Osteoblast (primary cell): Measurements from ENCODE around the gene AGBL4. TPM values are rescaled to one million over a fixed set of nuclear protein-coding genes. Genes with fewer than 3 reads are reported as not detected.

Experiments
- DNase-seq: peaks from one replicate; pipeline ENCODE4 v3.0.0; 2011; ENCODE audit warnings: low spot score, mixed read lengths; ENCODE audit not compliant: insufficient read length; ENCODE audit errors: missing footprints
- H2AFZ ChIP-seq: 2 replicates; pipeline ENCODE4 v1.6.0; 2011; ENCODE audit warnings: mild to moderate bottlenecking, low read length
- H3K27ac ChIP-seq: 2 replicates; pipeline ENCODE4 v1.5.1; 2011; ENCODE audit warnings: mild to moderate bottlenecking, low read depth, low read length, moderate library complexity
- H3K27me3 ChIP-seq: 2 replicates; pipeline ENCODE4 v1.6.0; 2012; ENCODE audit warnings: mild to moderate bottlenecking, control low read depth, inconsistent platforms, low read length, moderate library complexity; ENCODE audit not compliant: insufficient read depth
- H3K36me3 ChIP-seq: 2 replicates; pipeline ENCODE4 v1.5.1; 2011; ENCODE audit warnings: mild to moderate bottlenecking, low read length, control low read depth, moderate library complexity; ENCODE audit not compliant: insufficient read depth
- H3K4me1 ChIP-seq: 2 replicates; pipeline ENCODE4 v1.5.1; 2011; ENCODE audit warnings: mild to moderate bottlenecking, low read length, control low read depth, moderate library complexity; ENCODE audit not compliant: insufficient read depth
- H3K4me2 ChIP-seq: 2 replicates; pipeline ENCODE4 v1.6.0; 2011; ENCODE audit warnings: mild to moderate bottlenecking, low read length; ENCODE audit not compliant: insufficient read depth
- H3K4me3 ChIP-seq: fragments of 200-600 bp; sonication (generic); 3 replicates; pipeline ENCODE4 v1.5.1; 2012; ENCODE audit warnings: mild to moderate bottlenecking, low read length, inconsistent platforms; ENCODE audit not compliant: insufficient read depth
- H3K79me2 ChIP-seq: 2 replicates; pipeline ENCODE4 v1.6.0; 2012; ENCODE audit warnings: mild to moderate bottlenecking, low read length, control low read depth, inconsistent platforms; ENCODE audit not compliant: insufficient read depth
- H3K9me3 ChIP-seq: 2 replicates; pipeline ENCODE4 v1.5.1; 2011; ENCODE audit warnings: low read depth, low read length, control low read depth
- H4K20me1 ChIP-seq: 2 replicates; pipeline ENCODE4 v1.6.0; 2012; ENCODE audit warnings: mild to moderate bottlenecking, low read length, control low read depth; ENCODE audit not compliant: insufficient read depth
- CTCF ChIP-seq: IDR thresholded peaks from 2 replicates; pipeline ENCODE4 v1.5.1; 2011; ENCODE audit warnings: mild to moderate bottlenecking, low read depth, low read length, moderate library complexity; ENCODE audit errors: extremely low read depth
- total RNA-seq: library from RNA; depleted of rRNA; stranded (reverse); fragments of >200 nt; gene quantifications from 2 replicates; pipeline ENCODE4 v1.2.3, GENCODE V29; 2012

AGBL4 gene
- total RNA-seq, 1 donor, result not detected

GRCh38 chr1:49048188-49048587, 975.6 kb downstream of the AGBL4 start:
- no peak overlapping the region for H3K4me3 ChIP-seq
- no peaks in the 10 kb centered on the region for H3K9me3 ChIP-seq
- no peak overlapping the region for H3K4me2 ChIP-seq
- no peak for DNase-seq
- no peaks in the 10 kb centered on the region for H3K27me3 ChIP-seq
- no peaks in the 10 kb centered on the region for H3K4me1 ChIP-seq
- H3K36me3 ChIP-seq, result no peaks in the 10 kb centered on the region
- TF ChIP-seq CTCF, result no peak
- no peak overlapping the region for H2AFZ ChIP-seq
- no peaks in the 10 kb centered on the region for H4K20me1 ChIP-seq
- no peaks in the 10 kb centered on the region for H3K79me2 ChIP-seq
- no peak overlapping the region for H3K27ac ChIP-seq

- no peak overlapping the region for H3K4me2 ChIP-seq
- no peaks in the 10 kb centered on the region for H3K27me3 ChIP-seq
- H3K9me3 ChIP-seq, result no peaks in the 10 kb centered on the region
- no peaks in the 10 kb centered on the region for H3K36me3 ChIP-seq
- H4K20me1 ChIP-seq, result no peaks in the 10 kb centered on the region
- no peak overlapping the region for H3K27ac ChIP-seq
- no peak overlapping the region for H2AFZ ChIP-seq
- no peak overlapping the region for H3K4me3 ChIP-seq
- DNase-seq, result no peak
- no peak for TF ChIP-seq CTCF
- no peaks in the 10 kb centered on the region for H3K4me1 ChIP-seq
- no peaks in the 10 kb centered on the region for H3K79me2 ChIP-seq
These were observed 977.4 kb downstream of the AGBL4 start for GRCh38 chr1:49046305-49046704.

GRCh38 chr1:49045371-49045770, 978.4 kb downstream of the AGBL4 start:
- DNase-seq, result no peak
- Histone ChIP-seq H3K27ac (no peak overlapping the region), H2AFZ (no peak overlapping the region), H4K20me1 (no peaks in the 10 kb centered on the region), H3K36me3 (no peaks in the 10 kb centered on the region), H3K4me1 (no peaks in the 10 kb centered on the region), H3K4me3 (no peak overlapping the region), H3K9me3 (no peaks in the 10 kb centered on the region), H3K79me2 (no peaks in the 10 kb centered on the region), H3K4me2 (no peak overlapping the region), H3K27me3 (no peaks in the 10 kb centered on the region)
- TF ChIP-seq CTCF, result no peak

- no peaks in the 10 kb centered on the region for H3K4me1 ChIP-seq
- no peaks in the 10 kb centered on the region for H3K79me2 ChIP-seq
- no peak overlapping the region for H3K27ac ChIP-seq
- H3K36me3 ChIP-seq, result no peaks in the 10 kb centered on the region
- H3K4me3 ChIP-seq, result no peak overlapping the region
- no peak for DNase-seq
- no peak for TF ChIP-seq CTCF
- H3K4me2 ChIP-seq, result no peak overlapping the region
- H2AFZ ChIP-seq, result no peak overlapping the region
- H3K9me3 ChIP-seq, result no peaks in the 10 kb centered on the region
- H3K27me3 ChIP-seq, result no peaks in the 10 kb centered on the region
- no peaks in the 10 kb centered on the region for H4K20me1 ChIP-seq
These were observed 987.1 kb downstream of the AGBL4 start for GRCh38 chr1:49036700-49037099.
